Tibial nerve (tissue), 4 donors: ENCODE measurements around the gene EEF1B2.

Experiments
- CTCF ChIP-seq, 5 experiments: fragments of 200-600 bp in 3 of 5; fragments of 450-650 bp in 2 of 5; sonication (generic) in 3 of 5; IDR thresholded peaks; one replicate each; pipeline ENCODE4 v1.5.1; 2016 to 2019; ENCODE audit warnings: antibody characterized with exemption in 5 of 5, mild to moderate bottlenecking in 3 of 5, moderate library complexity in 2 of 5
- EP300 ChIP-seq, 2 donors: sonication (generic); formaldehyde crosslinking; IDR thresholded peaks; one replicate each; pipeline ENCODE4 v1.6.1; 2017; ENCODE audit warnings: antibody characterized with exemption in 2 of 2, mild to moderate bottlenecking in 1 of 2
- POLR2A ChIP-seq, 2 donors: fragments of 450-650 bp; IDR thresholded peaks; one replicate each; pipeline ENCODE4 v1.6.1; 2017; ENCODE audit warnings: antibody characterized with exemption in 2 of 2, mild to moderate bottlenecking in 2 of 2, moderate library complexity in 2 of 2

DNA sequence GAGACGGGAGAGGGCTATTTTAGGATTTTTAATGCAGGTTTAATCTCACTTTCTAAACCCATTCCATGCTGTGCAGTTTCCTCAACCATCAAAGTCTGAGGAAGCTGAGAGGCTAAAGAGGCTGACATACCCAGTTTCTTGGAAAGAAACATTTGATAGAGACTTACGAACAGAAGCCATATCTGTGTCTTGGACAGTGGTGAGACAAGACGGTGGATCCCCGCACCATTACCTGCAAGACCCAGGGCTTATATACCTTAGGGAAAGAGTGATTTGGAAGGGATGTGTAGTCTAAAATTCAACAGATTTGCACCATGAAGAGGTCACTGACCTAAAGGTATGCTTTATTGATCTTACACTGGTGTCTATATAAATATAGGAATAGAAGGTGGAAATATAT, 13.5 kb downstream of the EEF1B2 start:
- TF ChIP-seq CTCF (IDR thresholded peaks at IDR 0.05) (no peak), POLR2A (IDR thresholded peaks at IDR 0.05) (no peak), EP300 (IDR thresholded peaks at IDR 0.05) (no peak)
